Measurements from ENCODE around the gene RBCK1. TPM values are rescaled to one million over a fixed set of nuclear protein-coding genes. Genes with fewer than 3 reads are reported as not detected.

RBCK1 gene
- total RNA-seq, result 108 to 111 TPM (median 108 TPM) in 3 replicates

GRCh38 chr20:407953-408842 lies at the start of gene RBCK1:
Gene RBCK1 (plus strand): TSS chr20:408299. CDS start chr20:408758, 459 bp downstream.
- Mint-ChIP-seq H3K4me1 (peaks cover 24% of the 10 kb centered on the region), H3K27ac (peak within 1 kb of the TSS; percentile 94), H3K9me3 (peaks cover 25% of the 10 kb centered on the region), H3K27me3 (ENCODE audit: low read depth) (no peaks in the 10 kb centered on the region), H3K36me3 (peaks cover 27% of the 10 kb centered on the region), H3K4me3 (peak within 1 kb of the TSS; percentile 83)
- no peak for TF ChIP-seq CTCF (IDR thresholded peaks at IDR 0.05; ENCODE audit: unreplicated experiment)
- DNase-seq (ENCODE audit: low spot score in 2 of 2, unreplicated experiment in 2 of 2), result peak; percentile 77 to 89

GRCh38 chr20:358891-359555 lies 49.1 kb upstream of the RBCK1 start:
- H3K27ac Mint-ChIP-seq, result peak overlapping the region; percentile 37
- no peaks in the 10 kb centered on the region for H3K27me3 Mint-ChIP-seq (ENCODE audit: low read depth)
- TF ChIP-seq CTCF (IDR thresholded peaks at IDR 0.05; ENCODE audit: unreplicated experiment), result no peak
- no peak overlapping the region for H3K4me3 Mint-ChIP-seq
- no peaks in the 10 kb centered on the region for H3K9me3 Mint-ChIP-seq
- DNase-seq (ENCODE audit: low spot score in 2 of 2, unreplicated experiment in 2 of 2), result no peak
- H3K4me1 Mint-ChIP-seq, result peaks cover 43% of the 10 kb centered on the region
- H3K36me3 Mint-ChIP-seq, result no peaks in the 10 kb centered on the region

- Mint-ChIP-seq H3K4me3 (no peak overlapping the region), H3K4me1 (peaks cover 53% of the 10 kb centered on the region), H3K9me3 (no peaks in the 10 kb centered on the region), H3K27me3 (ENCODE audit: low read depth) (no peaks in the 10 kb centered on the region), H3K27ac (peak overlapping the region; percentile 78), H3K36me3 (no peaks in the 10 kb centered on the region)
- no peak for DNase-seq (ENCODE audit: low spot score in 2 of 2, unreplicated experiment in 2 of 2)
- no peak for TF ChIP-seq CTCF (IDR thresholded peaks at IDR 0.05; ENCODE audit: unreplicated experiment)
Measured at GRCh38 chr20:361561-361960, 46.5 kb upstream of the RBCK1 start.

- H3K36me3 Mint-ChIP-seq, result no peaks in the 10 kb centered on the region
Measured at GRCh38 chr20:362271-363254, 45.5 kb upstream of the RBCK1 start.

More at GRCh38 chr20:362271-363254, 45.5 kb upstream of the RBCK1 start:
- TF ChIP-seq CTCF (IDR thresholded peaks at IDR 0.05; ENCODE audit: unreplicated experiment), result peak; percentile 49
- peak overlapping the region; percentile 15 for H3K27ac Mint-ChIP-seq
- H3K4me3 Mint-ChIP-seq, result no peak overlapping the region
- H3K27me3 Mint-ChIP-seq (ENCODE audit: low read depth), result no peaks in the 10 kb centered on the region
- H3K4me1 Mint-ChIP-seq, result peaks cover 57% of the 10 kb centered on the region
- peak in 1 of 2 experiments; percentile 65 for DNase-seq (ENCODE audit: low spot score in 2 of 2, unreplicated experiment in 2 of 2)
- H3K9me3 Mint-ChIP-seq, result no peaks in the 10 kb centered on the region

All from mesothelial cell of epicardium (in vitro differentiated cells).